ENCODE results near the gene CSF2. TPM values are rescaled to one million over a fixed set of nuclear protein-coding genes. Genes with fewer than 3 reads are reported as not detected.
"Not testable (repeated sequence)": the region's sequence is repeated elsewhere in the genome, so short reads cannot be mapped to it uniquely, and the experiment has no call there.

The CSF2 gene
- total and polyA plus RNA-seq, 2 of the 4 experiments (the other 2 are of a cell fraction), result 0.31 TPM; not detected in 1

- CTCF ChIA-PET; H3K4ac ChIP-seq (ENCODE audit: low read depth, low read length); DNase-seq; H3K36me3 ChIP-seq (ENCODE audit: control insufficient read depth, insufficient read depth, low read length); H3K27ac ChIP-seq (ENCODE audit: insufficient read depth, low read length); H3K4me1 ChIP-seq (ENCODE audit: control insufficient read depth, insufficient read depth, low read length); ATAC-seq (ENCODE audit: low read depth); H4K91ac ChIP-seq (ENCODE audit: insufficient read depth, low read depth, low read length); H3K9me1 ChIP-seq (ENCODE audit: insufficient read depth, low read length); H2BK15ac ChIP-seq (ENCODE audit: low read depth, low read length); H2AFZ ChIP-seq (replicated peaks; ENCODE audit: low read length, poor library complexity); in situ Hi-C loops (cut with MboI; ENCODE audit: low sequenced_read_pairs); H2BK120ac ChIP-seq (ENCODE audit: low read depth, low read length); H3K4me3 ChIP-seq (ENCODE audit: insufficient read depth, low read depth, low read length); POLR2A ChIA-PET (ENCODE audit: unreplicated experiment); dilution Hi-C loops (cut with HindIII; ENCODE audit: low sequenced_read_pairs, unreplicated experiment); H4K8ac ChIP-seq (ENCODE audit: low read depth in 2 of 2, low read length in 2 of 2); H3K79me1 ChIP-seq (ENCODE audit: low read depth in 1 of 2, low read length in 2 of 2); H3K23ac ChIP-seq (ENCODE audit: low read depth, low read length); H4K5ac ChIP-seq (ENCODE audit: low read depth, low read length); H3K14ac ChIP-seq (replicated peaks; ENCODE audit: low read depth, low read length); H2AK5ac ChIP-seq (ENCODE audit: low read depth, low read length); intact Hi-C loops (cut with micrococcal nuclease); H3K9ac ChIP-seq (ENCODE audit: low read depth, low read length); H4K20me1 ChIP-seq (ENCODE audit: insufficient read depth, low read length); H3K56ac ChIP-seq (ENCODE audit: extremely low read depth, insufficient read depth, low read length); BruUV-seq (replicated peaks); H3K27me3 ChIP-seq (ENCODE audit: control insufficient read depth, insufficient read depth, low read length); H3K9me3 ChIP-seq (ENCODE audit: control insufficient read depth, insufficient read depth, low read length); H2AK9ac ChIP-seq (replicated peaks; ENCODE audit: low read depth, low read length, poor library complexity); H3K4me2 ChIP-seq (ENCODE audit: low read depth, low read length); H3K18ac ChIP-seq (ENCODE audit: low read depth, low read length); H2BK5ac ChIP-seq (ENCODE audit: low read depth, low read length, poor library complexity, severe bottlenecking); H2BK20ac ChIP-seq (ENCODE audit: low read depth, low read length): not testable (repeated sequence)
- WGBS, 2 experiments (ENCODE audit: extremely low coverage in 2 of 2, insufficient read length in 1 of 2), result no CpG with 5 or more reads among the region's 4 CpGs
These were observed 50.0 kb downstream of the CSF2 start for GRCh38 chr5:132123578-132123977.

Small RNAs within 50 kb of the gene (microRNA-seq; reads per million reads assigned to microRNA genes)
- gene RF00285 (ENCODE audit: insufficient read depth, insufficient read length), result not detected

Small RNAs within 50 kb of the gene (small RNA-seq; reads per million reads assigned to genes)
- 0 reads per million in 5 experiments for gene RF00285

Other genes with a start within 250 kb of the CSF2 start
- not detected in 2 replicates for gene MEIKIN, start 128.1 kb upstream of the CSF2 start, total RNA-seq (2012; rRNA removed)
- not detected in 2 replicates for gene MEIKIN, start 128.1 kb upstream of the CSF2 start, polyA plus RNA-seq (2012; rRNA removed)
- not detected in 2 replicates for gene ACSL6, start 62.1 kb upstream of the CSF2 start, total RNA-seq (2012; rRNA removed)
- gene ACSL6, start 62.1 kb upstream of the CSF2 start, polyA plus RNA-seq (2012; rRNA removed), result not detected in 2 replicates
- gene IL3, start 13.1 kb upstream of the CSF2 start, total RNA-seq (2012; rRNA removed), result not detected in 2 replicates
- gene IL3, start 13.1 kb upstream of the CSF2 start, polyA plus RNA-seq (2012; rRNA removed), result not detected in 2 replicates
- gene P4HA2, start 154.1 kb downstream of the CSF2 start, total RNA-seq (2012; rRNA removed), result 190 and 225 TPM in 2 replicates
- 184 and 186 TPM in 2 replicates for gene P4HA2, start 154.1 kb downstream of the CSF2 start, polyA plus RNA-seq (2012; rRNA removed)
- gene PDLIM4, start 183.9 kb downstream of the CSF2 start, total RNA-seq (2012; rRNA removed), result 61.1 and 97.5 TPM in 2 replicates
- 214 and 225 TPM in 2 replicates for gene PDLIM4, start 183.9 kb downstream of the CSF2 start, polyA plus RNA-seq (2012; rRNA removed)
- gene SLC22A4, start 220.6 kb downstream of the CSF2 start, total RNA-seq (2012; rRNA removed), result 2.8 and 3.2 TPM in 2 replicates
- gene SLC22A4, start 220.6 kb downstream of the CSF2 start, polyA plus RNA-seq (2012; rRNA removed), result 2.5 and 2.6 TPM in 2 replicates